Fibroblast of lung (primary cell): ENCODE data around the gene ROR2. TPM values are rescaled to one million over a fixed set of nuclear protein-coding genes. Genes with fewer than 3 reads are reported as not detected.

Experiments used
- DNase-seq, 2 donors: peaks; one replicate each; pipeline versions ENCODE4 v3.0.0 to v3.0.0-alpha.2; 2010; ENCODE audit warnings: low read depth in 2 of 2
- H2AFZ ChIP-seq: 2 replicates; pipeline ENCODE4 v1.5.1; 2012; ENCODE audit warnings: low read length, control low read depth, inconsistent platforms
- H3K27ac ChIP-seq: 2 replicates; pipeline ENCODE4 v1.5.1; 2011; ENCODE audit warnings: low read length, control low read depth; ENCODE audit not compliant: insufficient read depth
- H3K27me3 ChIP-seq: 2 replicates; pipeline ENCODE4 v1.5.1; 2011; ENCODE audit warnings: mild to moderate bottlenecking, low read length; ENCODE audit not compliant: control insufficient read depth, insufficient read depth
- H3K36me3 ChIP-seq: 2 replicates; pipeline ENCODE4 v1.5.1; 2011; ENCODE audit warnings: low read length; ENCODE audit not compliant: control insufficient read depth, insufficient read depth
- H3K4me1 ChIP-seq: 2 replicates; pipeline ENCODE4 v1.5.1; 2011; ENCODE audit warnings: low read length; ENCODE audit not compliant: control insufficient read depth, insufficient read depth; ENCODE audit errors: extremely low read depth
- H3K4me2 ChIP-seq: 2 replicates; pipeline ENCODE4 v1.5.1; 2011; ENCODE audit warnings: low read length, control low read depth; ENCODE audit not compliant: insufficient read depth; ENCODE audit errors: extremely low read depth
- H3K4me3 ChIP-seq, 4 experiments: fragments of 200-600 bp in 1 of 4; sonication (generic) in 1 of 4; replicated peaks in 1 of 4; 2 replicates each; pipeline ENCODE4 v1.5.1; 2011 to 2016; ENCODE audit warnings: low read length in 4 of 4, low read depth in 3 of 4, mild to moderate bottlenecking in 3 of 4, control low read depth in 2 of 4, inconsistent platforms in 1 of 4, mixed read lengths in 1 of 4; ENCODE audit not compliant: insufficient read depth in 1 of 4; ENCODE audit errors: control extremely low read depth in 1 of 4
- H3K79me2 ChIP-seq: 2 replicates; pipeline ENCODE4 v1.5.1; 2012; ENCODE audit warnings: mild to moderate bottlenecking, low read length, inconsistent platforms; ENCODE audit not compliant: control insufficient read depth, insufficient read depth
- H3K9ac ChIP-seq: 2 replicates; pipeline ENCODE4 v1.5.1; 2011; ENCODE audit warnings: mild to moderate bottlenecking, low read length, control low read depth; ENCODE audit not compliant: insufficient read depth
- H3K9me3 ChIP-seq: 2 replicates; pipeline ENCODE4 v1.5.1; 2012; ENCODE audit warnings: low read depth, low read length; ENCODE audit not compliant: control insufficient read depth, insufficient read depth
- H4K20me1 ChIP-seq: 2 replicates; pipeline ENCODE4 v1.5.1; 2011; ENCODE audit warnings: low read length; ENCODE audit not compliant: control insufficient read depth, insufficient read depth; ENCODE audit errors: extremely low read depth
- EZH2 ChIP-seq: IDR thresholded peaks from 2 replicates; pipeline ENCODE4 v1.5.1; 2012; ENCODE audit warnings: low read length, control low read depth, mild to moderate bottlenecking; ENCODE audit errors: missing control alignments
- polyA plus RNA-seq, 2 donors: library from polyadenylated mRNA; depleted of rRNA in 1 of 2; stranded (reverse) in 1 of 2; unstranded in 1 of 2; fragments of >200 nt; gene quantifications; 2 replicates each; pipeline ENCODE4 v1.2.1, GENCODE V29; 2011 to 2012; ENCODE audit warnings: missing spikeins in 1 of 2
- total RNA-seq: library from RNA; depleted of rRNA; stranded (reverse); fragments of >200 nt; gene quantifications from 2 replicates; pipeline ENCODE4 v1.2.1, GENCODE V29; 2014
- TF ChIP-seq, protein P1 (sequence below), 2 donors: IDR thresholded peaks in 1 of 2; conservative IDR thresholded peaks in 1 of 2; 1 replicate in 1 of 2; 2 replicates in 1 of 2; pipeline ENCODE4 v1.5.1; 2011 to 2012; ENCODE audit warnings: low read length in 2 of 2, control low read depth in 1 of 2, inconsistent platforms in 1 of 2, low read depth in 1 of 2, mild to moderate bottlenecking in 1 of 2

Gene ROR2
- total and polyA plus RNA-seq, 2 donors (not counting 1 experiment from before 2014, with no cell fraction given): 2.3 to 27.9 TPM

GRCh38 chr9:91726406-91727100, 223.5 kb downstream of the ROR2 start:
- H3K36me3 ChIP-seq: no peaks in the 10 kb centered on the region
- no peaks in the 10 kb centered on the region for H3K4me1 ChIP-seq
- no peak overlapping the region for H3K4me3 ChIP-seq
- H4K20me1 ChIP-seq: no peaks in the 10 kb centered on the region
- H3K79me2 ChIP-seq: no peaks in the 10 kb centered on the region
- TF ChIP-seq EZH2: no peak
- TF ChIP-seq, protein P1, sequence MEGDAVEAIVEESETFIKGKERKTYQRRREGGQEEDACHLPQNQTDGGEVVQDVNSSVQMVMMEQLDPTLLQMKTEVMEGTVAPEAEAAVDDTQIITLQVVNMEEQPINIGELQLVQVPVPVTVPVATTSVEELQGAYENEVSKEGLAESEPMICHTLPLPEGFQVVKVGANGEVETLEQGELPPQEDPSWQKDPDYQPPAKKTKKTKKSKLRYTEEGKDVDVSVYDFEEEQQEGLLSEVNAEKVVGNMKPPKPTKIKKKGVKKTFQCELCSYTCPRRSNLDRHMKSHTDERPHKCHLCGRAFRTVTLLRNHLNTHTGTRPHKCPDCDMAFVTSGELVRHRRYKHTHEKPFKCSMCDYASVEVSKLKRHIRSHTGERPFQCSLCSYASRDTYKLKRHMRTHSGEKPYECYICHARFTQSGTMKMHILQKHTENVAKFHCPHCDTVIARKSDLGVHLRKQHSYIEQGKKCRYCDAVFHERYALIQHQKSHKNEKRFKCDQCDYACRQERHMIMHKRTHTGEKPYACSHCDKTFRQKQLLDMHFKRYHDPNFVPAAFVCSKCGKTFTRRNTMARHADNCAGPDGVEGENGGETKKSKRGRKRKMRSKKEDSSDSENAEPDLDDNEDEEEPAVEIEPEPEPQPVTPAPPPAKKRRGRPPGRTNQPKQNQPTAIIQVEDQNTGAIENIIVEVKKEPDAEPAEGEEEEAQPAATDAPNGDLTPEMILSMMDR (conservative IDR thresholded peaks at IDR 0.05 in 1 of 2, IDR thresholded peaks at IDR 0.05 in 1 of 2; ENCODE audit: low read depth in 1 of 2, low read length in 2 of 2): no peak
- H3K9ac ChIP-seq: no peak overlapping the region
- H3K4me2 ChIP-seq: no peak overlapping the region
- no peak overlapping the region for H3K27ac ChIP-seq
- no peaks in the 10 kb centered on the region for H3K9me3 ChIP-seq
- no peak for DNase-seq
- H3K27me3 ChIP-seq: no peaks in the 10 kb centered on the region
- no peak overlapping the region for H2AFZ ChIP-seq

GRCh38 chr9:91725651-91726050, 224.4 kb downstream of the ROR2 start:
- Histone ChIP-seq H4K20me1 (no peaks in the 10 kb centered on the region), H3K36me3 (no peaks in the 10 kb centered on the region), H3K9ac (no peak overlapping the region), H3K4me1 (no peaks in the 10 kb centered on the region), H3K27ac (no peak overlapping the region), H3K9me3 (no peaks in the 10 kb centered on the region), H3K4me3 (no peak overlapping the region), H3K4me2 (no peak overlapping the region), H3K79me2 (no peaks in the 10 kb centered on the region), H3K27me3 (no peaks in the 10 kb centered on the region), H2AFZ (no peak overlapping the region)
- TF ChIP-seq, protein P1 (conservative IDR thresholded peaks at IDR 0.05 in 1 of 2, IDR thresholded peaks at IDR 0.05 in 1 of 2; ENCODE audit: low read depth in 1 of 2, low read length in 2 of 2): no peak
- no peak for TF ChIP-seq EZH2
- DNase-seq: no peak

GRCh38 chr9:91724609-91725505, 225.2 kb downstream of the ROR2 start:
- Histone ChIP-seq H3K4me2 (no peak overlapping the region), H3K4me3 (no peak overlapping the region), H3K9ac (no peak overlapping the region), H3K27ac (no peak overlapping the region), H3K4me1 (no peaks in the 10 kb centered on the region), H3K36me3 (no peaks in the 10 kb centered on the region), H4K20me1 (no peaks in the 10 kb centered on the region), H3K27me3 (no peaks in the 10 kb centered on the region), H2AFZ (no peak overlapping the region), H3K79me2 (no peaks in the 10 kb centered on the region), H3K9me3 (no peaks in the 10 kb centered on the region)
- no peak for DNase-seq
- TF ChIP-seq EZH2: no peak
- TF ChIP-seq, protein P1 (conservative IDR thresholded peaks at IDR 0.05 in 1 of 2, IDR thresholded peaks at IDR 0.05 in 1 of 2; ENCODE audit: low read depth in 1 of 2, low read length in 2 of 2): no peak
